ENCODE data around the gene HNRNPF. TPM values are rescaled to one million over a fixed set of nuclear protein-coding genes. Genes with fewer than 3 reads are reported as not detected.
A peak's percentile ranks its signal among the peaks of the same experiment; 100 is the strongest.

HNRNPF gene
- total RNA-seq, 4 donors from 2014 or later, result 145 to 177 (median 160) TPM

GRCh38 chr10:43383204-43383971, 25.6 kb downstream of the HNRNPF start:
- Histone ChIP-seq H3K36me3 (peaks cover 0 to 30% (median 0%) of the 10 kb centered on the region in 3 donors), H3K9me3 (no peaks in the 10 kb centered on the region), H3K27ac (no peak overlapping the region), H3K4me1 (no peaks in the 10 kb centered on the region), H3K4me3 (no peak overlapping the region), H3K27me3 (no peaks in the 10 kb centered on the region)
- no peak for TF ChIP-seq POLR2A (IDR thresholded peaks at IDR 0.05)
- no peak for TF ChIP-seq CTCF (IDR thresholded peaks at IDR 0.05)
- peak in 1 of 3 donors; percentile 34 for DNase-seq

GRCh38 chr10:43380610-43381222, 28.3 kb downstream of the HNRNPF start:
- H3K27me3 ChIP-seq, result no peaks in the 10 kb centered on the region
- H3K36me3 ChIP-seq, result peaks cover 0 to 4% (median 0%) of the 10 kb centered on the region in 3 donors
- DNase-seq, result peak in 1 of 3 donors; percentile 2
- no peak overlapping the region for H3K27ac ChIP-seq
- no peaks in the 10 kb centered on the region for H3K9me3 ChIP-seq
- no peak overlapping the region for H3K4me3 ChIP-seq
- no peak for TF ChIP-seq POLR2A (IDR thresholded peaks at IDR 0.05)
- TF ChIP-seq CTCF (IDR thresholded peaks at IDR 0.05), result no peak
- H3K4me1 ChIP-seq, result no peaks in the 10 kb centered on the region

- TF ChIP-seq POLR2A (IDR thresholded peaks at IDR 0.05) (no peak), CTCF (IDR thresholded peaks at IDR 0.05) (no peak)
- H3K27me3 ChIP-seq, result no peaks in the 10 kb centered on the region
- no peaks in the 10 kb centered on the region for H3K9me3 ChIP-seq
- no peak overlapping the region for H3K27ac ChIP-seq
- no peaks in the 10 kb centered on the region for H3K36me3 ChIP-seq
- DNase-seq, result no peak
- H3K4me3 ChIP-seq, result no peak overlapping the region
- H3K4me1 ChIP-seq, result no peaks in the 10 kb centered on the region
These were observed 31.5 kb downstream of the HNRNPF start for GRCh38 chr10:43377424-43377883.

- DNase-seq, result no peak
- Histone ChIP-seq H3K36me3 (no peaks in the 10 kb centered on the region), H3K4me1 (no peaks in the 10 kb centered on the region), H3K4me3 (no peak overlapping the region), H3K27me3 (no peaks in the 10 kb centered on the region), H3K27ac (no peak overlapping the region), H3K9me3 (no peaks in the 10 kb centered on the region)
- no peak for TF ChIP-seq POLR2A (IDR thresholded peaks at IDR 0.05)
- no peak for TF ChIP-seq CTCF (IDR thresholded peaks at IDR 0.05)
These were observed 32.1 kb downstream of the HNRNPF start for GRCh38 chr10:43376828-43377423.

GRCh38 chr10:43376046-43376635, 32.8 kb downstream of the HNRNPF start:
- TF ChIP-seq POLR2A (IDR thresholded peaks at IDR 0.05) (no peak), CTCF (IDR thresholded peaks at IDR 0.05) (no peak)
- Histone ChIP-seq H3K36me3 (no peaks in the 10 kb centered on the region), H3K4me1 (no peaks in the 10 kb centered on the region), H3K27me3 (no peaks in the 10 kb centered on the region), H3K27ac (no peak overlapping the region), H3K4me3 (no peak overlapping the region), H3K9me3 (no peaks in the 10 kb centered on the region)
- no peak for DNase-seq

Measured in Peyer's patch (tissue), 4 donors.